Colonic mucosa (tissue), 4 donors: ENCODE data around the gene PRKAR1B. TPM values are rescaled to one million over a fixed set of nuclear protein-coding genes. Genes with fewer than 3 reads are reported as not detected.

Source experiments
- DNase-seq: peaks from one replicate; pipeline ENCODE4 v3.0.0-alpha.2; 2020
- H3K27ac ChIP-seq: fragments of 200-600 bp; one replicate; pipeline ENCODE4 v1.8.0; 2021
- H3K27me3 ChIP-seq: fragments of 200-600 bp; one replicate; pipeline ENCODE4 v1.8.0; 2021
- H3K36me3 ChIP-seq: fragments of 200-600 bp; one replicate; pipeline ENCODE4 v1.8.0; 2021
- H3K4me1 ChIP-seq: fragments of 200-600 bp; one replicate; pipeline ENCODE4 v1.8.0; 2021; ENCODE audit warnings: mild to moderate bottlenecking
- H3K4me3 ChIP-seq: fragments of 200-600 bp; one replicate; pipeline ENCODE4 v1.8.0; 2021
- H3K9ac ChIP-seq, 2 donors: one replicate each; pipeline ENCODE4 v1.7.0; 2013; ENCODE audit warnings: control low read depth in 2 of 2, low read depth in 2 of 2, low read length in 2 of 2
- H3K9me3 ChIP-seq: fragments of 200-600 bp; one replicate; pipeline ENCODE4 v1.8.0; 2021
- intact Hi-C: fragments of 100-400 bp; cut with DNase I; formaldehyde crosslinking; loops from one replicate; pipeline ENCODE4 v1.14.1; 2022
- total RNA-seq, 2 donors: library from RNA; stranded (reverse); fragmentation: NEBNext Ultra II Directional in 1 of 2; extraction: Animal tissue kit (Norgen Biotek cat#: 25700) in 1 of 2; gene quantifications; one replicate each; pipeline ENCODE4 v1.2.1, GENCODE V29; 2021
- TF ChIP-seq, protein P1 (sequence below): fragments of 200-600 bp; IDR thresholded peaks from one replicate; pipeline ENCODE4 v1.8.0; 2022; ENCODE audit warnings: antibody characterized with exemption, mild to moderate bottlenecking
- donor health status: healthy.
- donor health status: DM: no; HTN: no; CAD: no.
- donor health status: DM: no; HTN: no; CAD: no.

PRKAR1B gene
- total RNA-seq, 2 donors from 2014 or later: 19.2 to 32.8 TPM

DNA sequence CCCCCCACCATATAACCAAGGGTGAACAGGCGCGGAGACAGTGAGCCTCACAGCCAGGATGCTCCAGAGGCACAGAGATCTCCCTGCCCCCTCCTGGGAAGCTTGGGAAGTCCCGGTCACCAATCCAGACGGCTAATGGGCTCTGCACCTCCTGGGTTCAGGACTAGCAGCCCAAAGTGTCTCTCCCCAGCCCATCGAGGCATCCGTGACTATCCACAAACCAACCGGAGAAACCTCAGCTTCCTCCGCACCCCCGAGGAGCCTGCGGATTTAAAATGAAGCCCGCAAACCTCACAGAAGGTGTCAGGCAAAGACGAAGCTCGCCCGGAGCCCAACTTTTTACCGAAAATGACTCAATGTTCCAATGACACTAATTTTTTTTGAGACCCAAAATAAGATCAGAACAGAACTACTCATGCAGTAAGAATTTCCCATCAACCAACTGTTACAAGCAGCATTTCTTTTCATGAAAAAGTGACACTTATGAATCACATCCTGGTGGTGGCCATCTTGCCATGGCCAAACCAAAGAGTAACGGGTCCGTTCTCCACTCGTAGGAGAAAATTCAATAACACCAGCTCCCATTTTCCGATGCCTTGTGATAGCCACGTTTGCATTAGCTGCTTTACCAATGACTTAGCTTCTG is 213.4 kb downstream of the PRKAR1B start:
- H3K9ac ChIP-seq: peak overlapping the region in 1 of 2 donors; percentile 61
- TF ChIP-seq, protein P1, sequence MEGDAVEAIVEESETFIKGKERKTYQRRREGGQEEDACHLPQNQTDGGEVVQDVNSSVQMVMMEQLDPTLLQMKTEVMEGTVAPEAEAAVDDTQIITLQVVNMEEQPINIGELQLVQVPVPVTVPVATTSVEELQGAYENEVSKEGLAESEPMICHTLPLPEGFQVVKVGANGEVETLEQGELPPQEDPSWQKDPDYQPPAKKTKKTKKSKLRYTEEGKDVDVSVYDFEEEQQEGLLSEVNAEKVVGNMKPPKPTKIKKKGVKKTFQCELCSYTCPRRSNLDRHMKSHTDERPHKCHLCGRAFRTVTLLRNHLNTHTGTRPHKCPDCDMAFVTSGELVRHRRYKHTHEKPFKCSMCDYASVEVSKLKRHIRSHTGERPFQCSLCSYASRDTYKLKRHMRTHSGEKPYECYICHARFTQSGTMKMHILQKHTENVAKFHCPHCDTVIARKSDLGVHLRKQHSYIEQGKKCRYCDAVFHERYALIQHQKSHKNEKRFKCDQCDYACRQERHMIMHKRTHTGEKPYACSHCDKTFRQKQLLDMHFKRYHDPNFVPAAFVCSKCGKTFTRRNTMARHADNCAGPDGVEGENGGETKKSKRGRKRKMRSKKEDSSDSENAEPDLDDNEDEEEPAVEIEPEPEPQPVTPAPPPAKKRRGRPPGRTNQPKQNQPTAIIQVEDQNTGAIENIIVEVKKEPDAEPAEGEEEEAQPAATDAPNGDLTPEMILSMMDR: no peak
- peak overlapping the region; percentile 12 for H3K27ac ChIP-seq
- DNase-seq: no peak
- no peaks in the 10 kb centered on the region for H3K27me3 ChIP-seq
- no peaks in the 10 kb centered on the region for H3K9me3 ChIP-seq
- H3K36me3 ChIP-seq: peaks cover 4% of the 10 kb centered on the region
- H3K4me3 ChIP-seq: no peak overlapping the region
- intact Hi-C loops: no loop called here
- H3K4me1 ChIP-seq: peaks cover 18% of the 10 kb centered on the region

DNA sequence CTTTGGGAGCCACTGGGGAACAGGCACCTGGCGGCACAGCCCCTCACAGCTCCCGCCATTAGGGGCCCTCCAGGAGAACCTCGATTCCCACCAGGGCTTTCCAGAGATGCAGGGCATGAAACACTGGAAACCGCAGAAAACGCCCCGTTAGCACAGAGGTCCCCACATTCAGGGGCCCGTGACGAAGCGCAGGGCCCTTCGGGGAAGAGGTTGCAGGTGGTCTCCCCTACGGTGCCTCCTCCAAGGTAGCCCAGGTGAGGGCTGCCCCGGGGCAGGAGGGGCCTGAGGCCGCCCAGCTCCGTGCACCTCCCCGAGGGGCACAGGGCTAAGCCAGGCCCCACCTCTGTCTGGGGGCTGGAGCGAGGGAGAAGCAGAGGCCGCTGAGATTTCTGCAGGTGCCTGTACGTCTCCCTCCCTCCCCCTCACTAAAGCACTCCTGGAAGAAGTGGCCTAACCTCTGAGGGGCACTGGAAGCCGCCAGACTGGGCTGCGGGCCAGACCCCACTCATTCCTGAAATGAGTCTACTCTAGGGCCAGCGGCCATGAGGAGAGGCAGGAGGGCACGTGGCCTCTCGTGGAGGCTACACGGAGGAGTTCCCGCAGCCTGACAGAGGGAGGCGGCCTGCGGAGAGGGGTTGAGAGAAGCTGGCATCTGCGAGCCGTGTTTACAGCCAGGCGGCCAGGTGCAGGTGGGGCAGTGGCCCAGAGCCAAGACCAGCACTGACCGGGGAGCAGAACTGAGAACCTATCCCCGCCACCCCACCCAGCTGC is 214.4 kb downstream of the PRKAR1B start:
- H3K27ac ChIP-seq: peak overlapping the region; percentile 12
- H3K4me1 ChIP-seq: peaks cover 18% of the 10 kb centered on the region
- H3K9me3 ChIP-seq: no peaks in the 10 kb centered on the region
- H3K4me3 ChIP-seq: no peak overlapping the region
- intact Hi-C loops: no loop called here
- peaks cover 4% of the 10 kb centered on the region for H3K36me3 ChIP-seq
- DNase-seq: peak; percentile 87
- TF ChIP-seq, protein P1: no peak
- H3K27me3 ChIP-seq: no peaks in the 10 kb centered on the region
- H3K9ac ChIP-seq: peak overlapping the region in 1 of 2 donors; percentile 61

DNA sequence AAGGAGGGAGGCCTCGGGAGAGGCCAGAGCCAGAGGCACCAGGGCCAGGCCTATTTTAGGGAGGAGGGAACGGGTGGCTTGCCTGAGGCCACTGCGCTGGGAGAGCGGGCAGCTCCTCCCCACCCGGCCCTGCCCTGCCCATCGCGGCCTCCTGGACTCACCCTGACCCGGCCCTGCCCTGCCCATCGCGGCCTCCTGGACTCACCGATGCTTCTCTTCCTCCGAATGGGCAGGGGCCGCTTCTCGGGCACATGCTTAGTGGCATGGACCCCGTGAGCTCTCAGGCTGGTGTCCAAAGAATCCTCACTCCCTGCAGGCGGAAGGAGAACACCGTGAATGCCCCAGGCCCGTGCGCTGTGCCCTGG is 215.0 kb downstream of the PRKAR1B start:
- TF ChIP-seq, protein P1: no peak
- H3K27me3 ChIP-seq: no peaks in the 10 kb centered on the region
- H3K36me3 ChIP-seq: peaks cover 4% of the 10 kb centered on the region
- no peak overlapping the region for H3K27ac ChIP-seq
- H3K9ac ChIP-seq: peak overlapping the region in 1 of 2 donors; percentile 61
- DNase-seq: peak; percentile 63
- no peak overlapping the region for H3K4me3 ChIP-seq
- peaks cover 18% of the 10 kb centered on the region for H3K4me1 ChIP-seq
- intact Hi-C loops: no loop called here
- no peaks in the 10 kb centered on the region for H3K9me3 ChIP-seq

DNA sequence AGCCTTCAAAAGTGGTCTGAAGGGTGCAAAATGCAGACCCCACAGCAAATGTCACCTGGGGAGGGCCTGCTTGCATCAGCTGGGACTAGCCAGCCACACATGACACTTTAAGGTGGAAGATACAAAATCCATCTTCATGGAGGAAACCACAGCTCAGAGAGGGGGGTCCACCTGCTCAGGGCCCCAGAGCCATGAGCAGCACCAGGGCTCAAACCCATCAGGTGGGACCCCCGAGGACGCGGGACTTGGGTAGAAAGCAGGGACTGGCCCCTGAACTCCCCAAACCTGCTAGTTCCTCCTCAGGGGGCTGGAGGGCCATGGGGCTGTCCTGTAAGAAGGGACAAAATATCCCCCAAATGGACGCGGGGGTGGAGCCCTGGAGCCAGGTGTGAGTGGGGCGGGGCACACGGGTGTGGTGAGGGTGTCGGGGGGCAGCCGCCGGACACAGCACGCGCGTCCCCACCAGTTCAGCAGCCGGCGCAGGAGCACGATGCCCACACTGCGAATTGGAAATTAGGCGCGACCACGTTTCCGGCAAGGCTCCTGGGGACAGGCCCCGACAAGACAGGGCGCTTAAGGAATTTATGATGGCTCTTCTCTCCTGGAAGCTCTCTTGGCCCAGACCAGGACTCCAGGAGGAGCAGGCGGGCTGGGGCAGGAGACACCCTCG is 215.5 kb downstream of the PRKAR1B start:
- Histone ChIP-seq H3K27me3 (no peaks in the 10 kb centered on the region), H3K27ac (no peak overlapping the region), H3K4me3 (no peak overlapping the region), H3K36me3 (peaks cover 4% of the 10 kb centered on the region), H3K4me1 (peaks cover 18% of the 10 kb centered on the region), H3K9ac (no peak overlapping the region), H3K9me3 (no peaks in the 10 kb centered on the region)
- DNase-seq: no peak
- TF ChIP-seq, protein P1: no peak
- intact Hi-C loops: no loop called here

DNA sequence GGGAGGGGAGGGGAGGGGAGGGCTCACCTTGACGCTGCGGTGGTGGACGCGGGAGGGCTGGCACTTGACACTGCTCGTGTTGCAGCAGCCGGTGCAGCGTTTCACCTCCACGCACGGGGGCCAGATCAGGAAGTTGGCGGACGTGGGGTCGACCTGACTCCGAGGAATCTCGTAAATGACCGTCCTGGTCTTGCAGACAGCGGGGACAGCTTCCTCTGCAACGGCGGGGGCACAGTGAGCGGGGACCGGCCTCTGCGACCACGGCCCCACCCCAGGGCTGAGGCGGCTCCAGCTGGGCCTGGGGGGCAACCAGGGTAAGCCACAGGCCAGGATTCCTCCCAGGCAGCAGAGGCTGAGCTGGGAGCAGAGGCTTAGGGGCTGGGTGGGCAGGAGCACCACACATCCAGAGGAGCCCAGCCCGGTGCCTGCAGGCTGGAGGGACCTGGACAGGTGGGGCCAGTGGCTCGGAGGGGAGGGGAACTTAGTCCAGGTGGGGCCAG is 216.2 kb downstream of the PRKAR1B start:
- TF ChIP-seq, protein P1: no peak
- H3K9ac ChIP-seq: no peak overlapping the region
- intact Hi-C loops: no loop called here
- no peak for DNase-seq
- H3K27ac ChIP-seq: no peak overlapping the region
- peaks cover 14% of the 10 kb centered on the region for H3K4me1 ChIP-seq
- peaks cover 4% of the 10 kb centered on the region for H3K36me3 ChIP-seq
- no peaks in the 10 kb centered on the region for H3K9me3 ChIP-seq
- H3K27me3 ChIP-seq: no peaks in the 10 kb centered on the region
- no peak overlapping the region for H3K4me3 ChIP-seq
